NT2/D1 (cell line): ENCODE results near the gene MAP6D1.

Experiments
- SUZ12 ChIP-seq: IDR thresholded peaks from 2 replicates; pipeline ENCODE4 v1.6.1; 2011; ENCODE audit not compliant: insufficient read length, insufficient read depth; ENCODE audit errors: extremely low read depth
- ZNF274 ChIP-seq: IDR thresholded peaks from 2 replicates; pipeline ENCODE4 v1.6.1; 2011; ENCODE audit warnings: mild to moderate bottlenecking, low read depth, low read length

GRCh38 chr3:183845608-183846288 lies 20.4 kb upstream of the MAP6D1 start:
- TF ChIP-seq ZNF274 (no peak), SUZ12 (no peak)
